ENCODE results near the gene NKAIN1. TPM values are rescaled to one million over a fixed set of nuclear protein-coding genes. Genes with fewer than 3 reads are reported as not detected.
A peak's percentile ranks its signal among the peaks of the same experiment; 100 is the strongest.
"Not testable (repeated sequence)": the region's sequence is repeated elsewhere in the genome, so short reads cannot be mapped to it uniquely, and the experiment has no call there.

The NKAIN1 gene
- total RNA-seq, 4 donors from 2014 or later, result not detected

DNA sequence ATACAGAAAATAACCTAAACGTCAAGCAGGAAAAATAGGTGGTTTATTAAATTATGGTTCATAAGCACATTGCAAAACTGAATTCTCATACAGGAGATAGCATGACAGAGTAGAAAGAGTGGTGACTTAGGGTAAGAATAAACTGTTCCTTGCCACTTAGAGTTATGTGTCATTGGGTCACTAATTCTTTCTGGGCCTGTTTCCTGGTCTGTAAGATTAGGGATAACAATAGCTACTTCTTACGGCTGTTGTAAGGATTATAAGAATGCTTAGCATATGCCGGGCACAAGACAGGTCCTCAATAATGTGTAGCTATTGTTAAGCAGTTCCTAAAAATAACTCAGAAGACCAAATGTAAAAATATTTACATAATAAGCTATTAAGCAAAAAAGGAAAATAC lies 32.7 kb upstream of the NKAIN1 start:
- Histone ChIP-seq H3K4me3 (no peak overlapping the region), H3K27me3 (no peaks in the 10 kb centered on the region), H3K4me1 (no peaks in the 10 kb centered on the region), H3K27ac (no peak overlapping the region), H3K9me3 (no peaks in the 10 kb centered on the region), H3K36me3 (peaks cover 0 to 57% (median 21%) of the 10 kb centered on the region in 4 donors)
- in situ Hi-C loops (cut with MboI; ENCODE audit: low pct_ligation_motif_present in 1 of 4, low pct_unique_long_range_greater_than_20kb in 1 of 4, low sequenced_read_pairs in 3 of 4), result no loop called here
- DNase-seq, result no peak
- TF ChIP-seq EP300 (IDR thresholded peaks at IDR 0.05; ENCODE audit: low read depth) (no peak), POLR2A (IDR thresholded peaks at IDR 0.05) (no peak), POLR2AphosphoS5 (IDR thresholded peaks at IDR 0.05) (no peak)
- TF ChIP-seq, protein P1, sequence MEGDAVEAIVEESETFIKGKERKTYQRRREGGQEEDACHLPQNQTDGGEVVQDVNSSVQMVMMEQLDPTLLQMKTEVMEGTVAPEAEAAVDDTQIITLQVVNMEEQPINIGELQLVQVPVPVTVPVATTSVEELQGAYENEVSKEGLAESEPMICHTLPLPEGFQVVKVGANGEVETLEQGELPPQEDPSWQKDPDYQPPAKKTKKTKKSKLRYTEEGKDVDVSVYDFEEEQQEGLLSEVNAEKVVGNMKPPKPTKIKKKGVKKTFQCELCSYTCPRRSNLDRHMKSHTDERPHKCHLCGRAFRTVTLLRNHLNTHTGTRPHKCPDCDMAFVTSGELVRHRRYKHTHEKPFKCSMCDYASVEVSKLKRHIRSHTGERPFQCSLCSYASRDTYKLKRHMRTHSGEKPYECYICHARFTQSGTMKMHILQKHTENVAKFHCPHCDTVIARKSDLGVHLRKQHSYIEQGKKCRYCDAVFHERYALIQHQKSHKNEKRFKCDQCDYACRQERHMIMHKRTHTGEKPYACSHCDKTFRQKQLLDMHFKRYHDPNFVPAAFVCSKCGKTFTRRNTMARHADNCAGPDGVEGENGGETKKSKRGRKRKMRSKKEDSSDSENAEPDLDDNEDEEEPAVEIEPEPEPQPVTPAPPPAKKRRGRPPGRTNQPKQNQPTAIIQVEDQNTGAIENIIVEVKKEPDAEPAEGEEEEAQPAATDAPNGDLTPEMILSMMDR (IDR thresholded peaks at IDR 0.05), result no peak
- intact Hi-C loops (cut with DNase I; ENCODE audit: low total_unique reads), result no loop called here
- WGBS, 2 donors (ENCODE audit: low coverage in 1 of 2), result 77 to 91% methylated on average over 1 to 3 of the region's 3 CpGs

DNA sequence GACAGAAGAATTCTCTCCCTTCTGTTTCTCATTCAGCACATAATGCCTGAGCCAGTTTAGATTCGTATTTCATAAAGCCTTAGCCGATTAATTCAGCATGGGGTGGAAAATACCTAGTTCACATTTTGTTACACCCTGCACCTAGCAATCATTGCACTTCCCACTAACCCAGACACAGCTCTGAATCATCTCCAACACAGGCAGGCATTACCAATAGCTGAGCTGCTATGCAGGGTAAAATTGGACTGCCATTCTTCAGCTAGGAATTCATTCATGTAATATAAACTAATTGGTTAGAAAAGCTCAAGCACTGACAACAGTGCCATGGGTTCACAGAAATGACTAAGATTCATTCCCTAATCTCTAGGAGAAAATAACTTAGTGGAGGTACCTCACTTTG lies 26.9 kb upstream of the NKAIN1 start:
- DNase-seq, result no peak
- Histone ChIP-seq H3K4me3 (no peak overlapping the region), H3K4me1 (peaks cover 0 to 10% (median 3%) of the 10 kb centered on the region in 4 donors), H3K36me3 (peaks cover 0 to 44% (median 18%) of the 10 kb centered on the region in 4 donors), H3K27me3 (no peaks in the 10 kb centered on the region), H3K9me3 (no peaks in the 10 kb centered on the region), H3K27ac (no peak overlapping the region)
- intact Hi-C loops (cut with DNase I; ENCODE audit: low total_unique reads) (loop anchor here (5.0 kb wide), 1 partner anchor 641 kb away; no protein-coding TSS in a partner anchor), in situ Hi-C loops (cut with MboI; ENCODE audit: low pct_ligation_motif_present in 1 of 4, low pct_unique_long_range_greater_than_20kb in 1 of 4, low sequenced_read_pairs in 3 of 4) (no loop called here)
- 97% methylated on average over 2 of the region's 2 CpGs; no CpG with 5 or more reads in 1 of the 2 donors for WGBS, 2 donors (ENCODE audit: low coverage in 1 of 2)
- TF ChIP-seq, protein P1 (IDR thresholded peaks at IDR 0.05), result no peak
- TF ChIP-seq POLR2A (IDR thresholded peaks at IDR 0.05), result no peak
- no peak for TF ChIP-seq EP300 (IDR thresholded peaks at IDR 0.05; ENCODE audit: low read depth)
- TF ChIP-seq POLR2AphosphoS5 (IDR thresholded peaks at IDR 0.05), result no peak

DNA sequence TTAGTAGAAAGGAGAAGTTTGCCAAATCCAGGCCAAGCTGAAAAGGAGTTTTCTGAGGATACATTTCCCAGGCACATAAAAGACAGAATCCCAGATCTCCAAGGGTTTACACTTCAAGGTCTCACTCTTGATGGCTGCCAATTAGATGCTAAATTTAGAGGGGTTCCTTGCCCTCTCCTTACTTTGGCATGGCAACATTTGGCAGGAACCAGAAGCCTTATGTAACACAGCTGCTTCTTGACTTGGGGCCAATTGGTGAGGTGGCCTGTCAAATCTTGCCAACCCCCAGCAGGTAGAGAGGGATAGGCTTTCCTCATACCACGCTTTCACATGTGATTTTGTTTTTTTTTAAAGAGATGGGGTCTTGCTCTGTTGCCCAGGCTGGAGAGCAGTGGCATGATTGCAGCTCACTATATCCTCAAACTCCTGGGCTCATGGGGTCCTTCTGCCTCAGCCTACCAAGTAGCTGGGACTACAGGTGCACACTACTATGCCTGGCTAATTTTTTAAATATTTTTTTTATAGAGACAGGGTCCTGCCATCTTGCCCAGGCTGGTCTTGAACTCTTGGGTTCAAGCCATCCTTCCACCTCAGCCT lies 25.2 kb upstream of the NKAIN1 start:
- H3K27me3 ChIP-seq, result no peaks in the 10 kb centered on the region
- H3K4me1 ChIP-seq, result peaks cover 0 to 10% (median 3%) of the 10 kb centered on the region in 4 donors
- no peak overlapping the region for H3K4me3 ChIP-seq
- intact Hi-C loops (cut with DNase I; ENCODE audit: low total_unique reads), result loop anchor here (5.0 kb wide), 1 partner anchor 642 kb away; no protein-coding TSS in a partner anchor
- DNase-seq, result no peak
- peaks cover 0 to 42% (median 17%) of the 10 kb centered on the region in 4 donors for H3K36me3 ChIP-seq
- WGBS, 2 donors (ENCODE audit: low coverage in 1 of 2), result 100% methylated on average over 1 of the region's 1 CpG
- in situ Hi-C loops (cut with MboI; ENCODE audit: low pct_ligation_motif_present in 1 of 4, low pct_unique_long_range_greater_than_20kb in 1 of 4, low sequenced_read_pairs in 3 of 4), result no loop called here
- TF ChIP-seq, protein P1 (IDR thresholded peaks at IDR 0.05), result no peak
- no peak for TF ChIP-seq POLR2A (IDR thresholded peaks at IDR 0.05)
- TF ChIP-seq POLR2AphosphoS5 (IDR thresholded peaks at IDR 0.05), result no peak
- no peak for TF ChIP-seq EP300 (IDR thresholded peaks at IDR 0.05; ENCODE audit: low read depth)
- no peaks in the 10 kb centered on the region for H3K9me3 ChIP-seq
- H3K27ac ChIP-seq, result no peak overlapping the region

DNA sequence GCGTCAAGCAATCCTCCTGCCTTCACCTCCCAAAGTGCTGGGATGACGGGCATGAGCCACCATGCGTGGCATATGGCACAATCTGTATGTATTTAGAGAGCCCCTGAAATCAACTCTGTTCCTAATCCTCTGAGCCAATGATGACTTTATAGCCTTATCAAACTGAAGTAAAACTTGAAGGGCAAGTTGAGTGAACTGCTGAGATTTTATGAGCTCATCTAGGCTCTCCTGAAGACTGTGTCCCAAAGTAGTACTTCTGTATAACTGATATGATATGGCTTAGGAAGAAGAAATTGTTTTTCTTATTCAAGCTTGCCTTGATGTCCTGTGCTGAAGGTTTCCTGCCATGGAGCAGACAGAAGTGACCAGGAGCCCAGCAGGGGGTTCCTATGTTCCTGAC lies 23.7 kb upstream of the NKAIN1 start:
- TF ChIP-seq POLR2A (IDR thresholded peaks at IDR 0.05), result no peak
- TF ChIP-seq EP300 (IDR thresholded peaks at IDR 0.05; ENCODE audit: low read depth), result no peak
- TF ChIP-seq POLR2AphosphoS5 (IDR thresholded peaks at IDR 0.05), result no peak
- TF ChIP-seq, protein P1 (IDR thresholded peaks at IDR 0.05), result no peak
- no peaks in the 10 kb centered on the region for H3K27me3 ChIP-seq
- peaks cover 0 to 43% (median 20%) of the 10 kb centered on the region in 4 donors for H3K36me3 ChIP-seq
- in situ Hi-C loops (cut with MboI; ENCODE audit: low pct_ligation_motif_present in 1 of 4, low pct_unique_long_range_greater_than_20kb in 1 of 4, low sequenced_read_pairs in 3 of 4) (no loop called here), intact Hi-C loops (cut with DNase I; ENCODE audit: low total_unique reads) (no loop called here)
- H3K4me3 ChIP-seq, result no peak overlapping the region
- H3K27ac ChIP-seq, result peak overlapping the region in 2 of 4 donors; percentile 22 to 29
- 25 to 63% methylated on average over 3 of the region's 3 CpGs for WGBS, 2 donors (ENCODE audit: low coverage in 1 of 2)
- H3K4me1 ChIP-seq, result peaks cover 0 to 10% (median 3%) of the 10 kb centered on the region in 4 donors
- DNase-seq, result no peak
- no peaks in the 10 kb centered on the region for H3K9me3 ChIP-seq

DNA sequence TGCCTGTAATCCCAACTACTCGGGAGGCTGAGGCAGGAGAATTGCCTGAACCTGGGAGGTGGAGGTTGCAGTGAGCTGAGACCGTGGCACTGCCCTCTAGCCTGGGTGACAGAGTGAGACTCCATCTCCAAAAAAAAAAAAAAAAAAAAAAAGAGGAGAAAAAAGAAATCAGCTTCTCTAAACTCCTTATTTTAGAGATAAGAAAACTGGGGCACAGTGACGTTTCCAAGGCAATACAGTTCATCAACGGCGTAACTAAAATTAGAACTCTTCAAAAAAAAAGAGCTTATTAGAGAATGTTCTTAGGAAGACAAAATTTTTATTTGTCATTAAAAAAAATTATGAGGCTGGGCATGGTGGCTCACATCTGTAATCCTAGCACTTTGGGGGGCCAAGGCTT lies 22.7 kb upstream of the NKAIN1 start:
- H3K27ac ChIP-seq; H3K9me3 ChIP-seq; H3K27me3 ChIP-seq; H3K4me3 ChIP-seq; DNase-seq; in situ Hi-C loops (cut with MboI; ENCODE audit: low pct_ligation_motif_present in 1 of 4, low pct_unique_long_range_greater_than_20kb in 1 of 4, low sequenced_read_pairs in 3 of 4); intact Hi-C loops (cut with DNase I; ENCODE audit: low total_unique reads): not testable (repeated sequence)
- 93 to 94% methylated on average over 3 to 5 of the region's 5 CpGs for WGBS, 2 donors (ENCODE audit: low coverage in 1 of 2)
- Histone ChIP-seq H3K4me1 (peaks cover 0 to 10% (median 3%) of the 10 kb centered on the region in 4 donors), H3K36me3 (peaks cover 0 to 35% (median 17%) of the 10 kb centered on the region in 4 donors)
